ENCODE results near the gene SMAP1. TPM values are rescaled to one million over a fixed set of nuclear protein-coding genes. Genes with fewer than 3 reads are reported as not detected.
A peak's percentile ranks its signal among the peaks of the same experiment; 100 is the strongest.

The SMAP1 gene
- total RNA-seq, 1 experiment from 2014 or later = 16.7 TPM

DNA sequence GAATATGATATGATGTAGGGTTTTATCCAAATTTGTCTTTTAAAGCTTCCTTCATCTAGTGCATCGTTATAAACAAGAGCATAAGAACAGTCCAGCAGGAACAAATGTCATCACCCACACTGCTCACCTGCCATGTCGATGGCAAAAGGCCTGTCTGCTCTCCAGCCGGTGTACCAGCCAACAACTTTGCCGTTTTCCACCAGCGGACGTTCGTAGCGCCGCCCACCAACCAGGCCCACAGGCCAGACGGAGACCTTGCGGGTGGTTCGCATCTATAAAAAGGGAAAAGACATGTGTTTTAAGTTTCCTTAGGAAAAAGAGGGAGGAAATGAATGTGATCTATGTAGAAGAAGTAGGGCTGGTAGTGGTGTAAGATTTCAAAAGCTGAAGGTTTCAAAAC, 226.3 kb downstream of the SMAP1 start:
- no peak for DNase-seq (ENCODE audit: low spot score)

DNA sequence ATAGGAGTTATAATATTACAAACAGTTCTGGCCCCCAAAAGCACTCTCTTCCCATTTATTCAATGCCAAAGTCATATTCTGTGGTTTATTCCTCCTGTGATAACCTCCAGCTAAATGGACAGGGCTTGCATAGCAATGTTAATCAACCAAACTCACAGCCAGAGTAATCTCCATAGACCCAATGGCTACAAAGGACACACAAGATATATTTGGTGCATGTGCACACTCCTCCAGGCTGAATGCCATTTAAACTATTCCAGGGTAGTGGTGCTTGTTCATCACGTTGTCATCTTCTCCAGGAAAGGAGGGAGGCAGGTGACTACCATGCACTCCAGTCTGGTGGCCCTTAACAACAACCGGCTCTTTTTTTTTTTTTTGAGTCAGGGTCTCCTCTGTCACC, 232.4 kb downstream of the SMAP1 start:
- DNase-seq (ENCODE audit: low spot score) = no peak

DNA sequence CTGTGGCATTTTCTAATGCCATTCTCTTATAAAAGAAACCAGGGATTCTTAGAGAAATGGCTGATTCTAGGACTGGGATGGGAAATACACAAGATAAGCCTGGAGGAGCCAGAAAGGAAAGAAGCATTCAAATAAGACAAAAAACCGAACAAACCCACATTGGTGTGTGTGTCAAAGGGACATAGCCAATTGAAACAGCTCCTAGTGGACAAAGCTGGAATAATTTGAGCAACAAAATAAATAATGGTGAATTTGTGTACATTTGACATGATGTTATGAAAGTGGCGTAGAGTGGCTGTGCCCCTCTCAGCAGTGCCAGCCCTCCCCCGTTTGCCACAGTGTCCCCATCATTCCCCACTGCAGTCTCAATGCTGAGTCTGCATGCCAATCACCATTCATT, 233.6 kb downstream of the SMAP1 start:
- DNase-seq (ENCODE audit: low spot score) = peak; percentile 22

DNA sequence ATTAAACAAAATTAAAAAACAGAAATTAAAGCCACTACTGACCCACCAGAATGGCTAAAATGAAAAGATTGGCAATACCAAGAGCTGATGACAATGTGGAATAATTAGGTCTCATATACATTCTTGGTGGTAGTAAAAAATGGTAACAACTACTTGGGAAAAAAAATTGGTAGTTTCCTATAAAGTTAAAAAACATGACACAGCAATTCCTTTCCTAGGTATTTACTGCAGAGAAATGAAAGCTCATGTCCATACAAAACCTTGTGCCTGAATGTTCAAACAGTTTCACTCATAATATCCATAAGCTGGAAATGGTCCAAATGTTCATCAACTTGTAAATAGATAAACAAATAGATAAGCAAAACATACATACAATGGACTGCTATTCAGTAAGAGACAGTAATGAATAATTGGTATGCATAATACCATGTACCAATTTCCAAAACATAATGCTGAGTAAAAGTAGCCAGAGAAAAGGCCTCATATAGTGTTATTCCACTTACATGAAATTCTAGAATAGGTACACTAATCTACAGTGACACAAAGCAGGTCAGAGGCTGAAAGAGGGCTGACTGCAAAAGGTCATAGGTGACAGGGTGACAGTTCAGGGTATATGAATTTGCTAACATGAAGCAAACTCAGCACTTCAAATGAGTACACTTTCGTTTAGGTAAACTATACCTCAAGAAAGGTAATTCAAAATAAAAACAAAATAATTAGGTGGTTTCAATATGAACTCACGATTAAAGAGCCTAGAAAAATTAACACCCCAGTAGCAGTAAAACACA, 236.2 kb downstream of the SMAP1 start:
- DNase-seq (ENCODE audit: low spot score) = no peak

DNA sequence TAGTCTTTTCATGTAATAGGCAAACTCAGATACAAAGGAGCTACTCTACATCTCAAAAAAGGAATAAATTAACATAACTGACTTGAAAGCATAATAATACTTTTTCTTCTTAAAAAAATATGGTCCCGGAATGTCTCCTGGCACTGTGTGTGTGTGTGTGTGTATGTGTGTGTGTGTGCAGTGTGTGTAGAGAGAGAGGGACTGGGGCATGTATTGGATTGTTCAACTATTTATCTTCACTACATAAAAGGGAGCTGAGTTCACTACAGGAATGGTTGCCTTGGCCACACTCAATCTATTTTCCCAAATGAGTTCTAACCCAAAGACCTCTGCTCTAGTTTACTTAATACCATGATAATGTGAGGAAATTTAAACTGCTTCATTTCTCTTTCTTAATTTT, 238.1 kb downstream of the SMAP1 start:
- no peak for DNase-seq (ENCODE audit: low spot score)

Other genes with a start within 250 kb of the SMAP1 start
- gene SDHAF4, start 101.0 kb upstream of the SMAP1 start, total RNA-seq (2014; rRNA removed; shearing (Covaris generic)) = 2.4 and 4.7 TPM in 2 replicates

Data from HT-29 (cell line).